ENCODE data around the gene UNG. TPM values are rescaled to one million over a fixed set of nuclear protein-coding genes. Genes with fewer than 3 reads are reported as not detected.

UNG gene
- total RNA-seq, 4 donors from 2014 or later: 28.0 to 43.1 (median 38.7) TPM

DNA sequence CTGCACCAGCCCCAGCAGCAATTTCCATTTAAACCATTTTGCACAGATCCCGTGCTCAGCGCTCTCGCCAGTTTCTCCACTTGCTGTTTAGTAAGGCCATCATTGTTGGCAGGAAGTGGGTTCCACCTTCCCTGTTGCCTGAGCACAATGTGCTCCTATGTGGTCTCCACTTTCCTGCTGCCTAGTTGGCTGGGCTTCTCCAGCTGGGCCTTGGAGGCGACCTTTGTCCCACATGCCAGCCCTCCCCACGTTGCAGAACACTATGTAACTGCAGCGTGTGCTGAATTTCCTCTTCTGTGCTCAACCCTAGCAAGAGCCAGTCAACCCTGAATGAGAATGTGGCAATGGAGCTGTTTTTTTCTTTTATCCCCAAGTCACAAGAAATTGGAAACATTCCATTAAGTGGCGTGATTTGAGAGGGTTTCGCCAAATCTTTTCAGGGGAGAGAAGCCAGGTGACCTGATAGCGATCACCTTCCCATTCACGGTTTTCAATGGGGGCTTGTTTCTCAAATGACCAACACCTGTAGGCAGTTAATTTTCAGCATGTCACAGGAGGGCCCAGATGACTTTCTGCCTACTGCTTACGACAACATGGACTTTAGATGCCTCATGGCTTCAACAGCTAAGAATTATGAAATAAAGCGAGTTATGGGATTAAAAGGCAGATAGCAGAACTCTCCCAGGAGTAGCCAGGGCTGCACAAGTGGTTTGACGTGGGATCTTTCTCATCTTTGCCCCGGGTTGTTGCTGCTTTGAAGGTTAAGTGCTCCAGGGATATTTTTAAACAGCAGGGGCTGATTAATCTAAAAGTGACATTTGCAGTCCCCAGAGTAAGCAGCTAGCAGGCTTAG lies 18.6 kb downstream of the UNG start, which contains the start of gene ACACB:
Gene ACACB, plus strand, starts transcription at position 830 of the 853 bp plus-strand sequence. CDS start 22,819 bp downstream, outside the sequence.
- WGBS, 2 donors: 66 to 75% methylated on average over 11 to 12 of the region's 14 CpGs
- H3K9me3 ChIP-seq: no peaks in the 10 kb centered on the region
- intact Hi-C loops (cut with DNase I): loop anchor here (10.0 kb wide), 1 partner anchor 269 kb away; no protein-coding TSS in a partner anchor
- H3K4me1 ChIP-seq: peaks cover 9 to 69% (median 39%) of the 10 kb centered on the region in 3 donors
- TF ChIP-seq CTCF (IDR thresholded peaks at IDR 0.05): no peak
- H3K27me3 ChIP-seq: no peaks in the 10 kb centered on the region
- H3K4me3 ChIP-seq: peak within 1 kb of the TSS in 1 of 4 donors; percentile 7
- no peaks in the 10 kb centered on the region for H3K36me3 ChIP-seq
- no peak for DNase-seq
- H3K27ac ChIP-seq: peak within 1 kb of the TSS; percentile 56 to 95 (median 88)

- H3K4me3 ChIP-seq: peak overlapping the region in 1 of 4 donors; percentile 7
- WGBS, 2 donors: 68 to 82% methylated on average over 12 of the region's 12 CpGs
These were observed 19.2 kb downstream of the UNG start for GRCh38 chr12:109116611-109116949.

GRCh38 chr12:109120095-109120494 lies 22.7 kb downstream of the UNG start:
- no peak for DNase-seq
- Histone ChIP-seq H3K4me1 (peaks cover 0 to 28% (median 17%) of the 10 kb centered on the region in 3 donors), H3K27ac (peak overlapping the region in 2 of 4 donors; percentile 9 to 23), H3K9me3 (no peaks in the 10 kb centered on the region), H3K27me3 (no peaks in the 10 kb centered on the region), H3K4me3 (no peak overlapping the region), H3K36me3 (no peaks in the 10 kb centered on the region)
- TF ChIP-seq POLR2A (IDR thresholded peaks at IDR 0.05) (no peak), CTCF (IDR thresholded peaks at IDR 0.05) (no peak)
- intact Hi-C loops (cut with DNase I): no loop called here
- WGBS, 2 donors: 85 to 93% methylated on average over 1 of the region's 2 CpGs

More at GRCh38 chr12:109116611-109116949, 19.2 kb downstream of the UNG start:
- peaks cover 6 to 63% (median 39%) of the 10 kb centered on the region in 3 donors for H3K4me1 ChIP-seq
- H3K27me3 ChIP-seq: no peaks in the 10 kb centered on the region
- TF ChIP-seq POLR2A (IDR thresholded peaks at IDR 0.05) (no peak), CTCF (IDR thresholded peaks at IDR 0.05) (no peak)
- H3K27ac ChIP-seq: peak overlapping the region; percentile 56 to 95 (median 88)
- H3K36me3 ChIP-seq: no peaks in the 10 kb centered on the region
- no peak for DNase-seq
- H3K9me3 ChIP-seq: no peaks in the 10 kb centered on the region
- intact Hi-C loops (cut with DNase I): loop anchor here (10.0 kb wide), 1 partner anchor 268 kb away; no protein-coding TSS in a partner anchor

- Histone ChIP-seq H3K4me1 (peaks cover 0 to 23% (median 13%) of the 10 kb centered on the region in 3 donors), H3K4me3 (no peak overlapping the region), H3K9me3 (no peaks in the 10 kb centered on the region), H3K27me3 (no peaks in the 10 kb centered on the region), H3K27ac (peak overlapping the region in 1 of 4 donors; percentile 9), H3K36me3 (no peaks in the 10 kb centered on the region)
- intact Hi-C loops (cut with DNase I): no loop called here
- DNase-seq: no peak
- 56 to 73% methylated on average over 4 of the region's 4 CpGs for WGBS, 2 donors
- TF ChIP-seq CTCF (IDR thresholded peaks at IDR 0.05) (no peak), POLR2A (IDR thresholded peaks at IDR 0.05) (no peak)
These were observed 23.2 kb downstream of the UNG start for GRCh38 chr12:109120557-109120956.

GRCh38 chr12:109121346-109121880 lies 24.0 kb downstream of the UNG start:
- 68 to 82% methylated on average over 1 to 2 of the region's 3 CpGs for WGBS, 2 donors
- H3K4me1 ChIP-seq: peaks cover 0 to 17% (median 8%) of the 10 kb centered on the region in 3 donors
- H3K27me3 ChIP-seq: no peaks in the 10 kb centered on the region
- H3K4me3 ChIP-seq: no peak overlapping the region
- H3K36me3 ChIP-seq: no peaks in the 10 kb centered on the region
- DNase-seq: no peak
- intact Hi-C loops (cut with DNase I): no loop called here
- no peak overlapping the region for H3K27ac ChIP-seq
- TF ChIP-seq CTCF (IDR thresholded peaks at IDR 0.05) (no peak), POLR2A (IDR thresholded peaks at IDR 0.05) (no peak)
- H3K9me3 ChIP-seq: no peaks in the 10 kb centered on the region
